Limb (tissue), 2 donors: ENCODE data around the gene TMPRSS9.
A peak's percentile ranks its signal among the peaks of the same experiment; 100 is the strongest.

ENCODE experiments used
- DNase-seq, 2 donors: peaks; one replicate each; pipeline ENCODE4 v3.0.0-alpha.2; 2016; ENCODE audit errors: extremely low spot score in 2 of 2

Gene TMPRSS9

DNA sequence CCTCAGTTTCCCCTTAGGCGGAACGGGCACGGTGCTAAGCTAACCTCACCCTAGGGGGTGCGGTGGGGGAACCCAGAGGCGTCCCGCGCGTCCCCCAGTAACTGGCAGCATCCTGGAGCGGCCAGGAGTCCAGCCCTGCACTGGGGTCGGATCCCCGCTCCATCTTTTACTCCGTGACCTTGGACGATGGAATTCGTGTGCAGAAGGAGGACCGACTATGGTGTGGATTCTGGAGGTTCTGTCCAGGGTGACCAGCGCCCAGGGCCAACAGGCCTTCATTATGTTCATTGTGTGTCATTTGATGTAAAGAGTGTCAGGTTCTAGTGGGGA is 31.0 kb upstream of the TMPRSS9 start:
- no peak for DNase-seq

DNA sequence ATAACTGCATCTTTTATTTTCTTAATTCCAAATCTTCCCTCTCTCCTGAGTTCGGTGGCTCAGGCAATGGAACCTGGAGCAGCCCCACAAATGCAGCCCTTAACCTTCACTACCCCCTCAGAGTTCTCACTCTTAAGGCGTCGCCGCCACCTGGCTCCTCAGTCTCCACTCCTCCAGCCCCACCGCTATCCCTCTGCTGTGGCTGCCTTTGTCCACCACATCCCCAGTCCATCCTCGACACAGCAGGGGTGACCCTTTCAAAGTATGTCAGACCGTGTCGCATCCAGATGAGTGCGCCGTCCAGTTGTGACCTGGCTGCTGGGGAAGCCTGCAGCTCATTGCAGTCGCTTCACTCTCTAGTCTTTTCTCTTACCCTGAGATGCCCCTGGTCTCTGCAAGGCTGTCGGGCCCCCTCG is 30.6 kb upstream of the TMPRSS9 start:
- DNase-seq: no peak

DNA sequence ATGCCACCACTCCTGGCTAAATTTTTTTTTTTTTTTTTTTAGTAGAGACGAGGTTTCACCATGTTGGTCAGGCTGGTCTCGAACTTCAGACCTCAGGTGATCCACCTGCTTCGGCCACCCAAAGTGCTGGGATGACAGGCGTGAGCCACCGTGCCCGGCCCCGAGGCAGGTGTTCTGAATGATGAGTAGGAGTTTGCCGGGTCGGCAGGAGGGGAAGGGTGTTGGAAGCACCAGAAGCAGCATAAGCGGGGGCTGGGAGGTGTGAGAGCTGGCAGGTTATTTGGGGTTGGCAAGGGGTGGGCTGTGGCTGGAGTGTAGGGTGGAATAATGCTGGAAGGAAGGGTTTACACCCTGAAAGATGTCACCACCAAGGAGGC is 29.8 kb upstream of the TMPRSS9 start:
- DNase-seq: no peak

DNA sequence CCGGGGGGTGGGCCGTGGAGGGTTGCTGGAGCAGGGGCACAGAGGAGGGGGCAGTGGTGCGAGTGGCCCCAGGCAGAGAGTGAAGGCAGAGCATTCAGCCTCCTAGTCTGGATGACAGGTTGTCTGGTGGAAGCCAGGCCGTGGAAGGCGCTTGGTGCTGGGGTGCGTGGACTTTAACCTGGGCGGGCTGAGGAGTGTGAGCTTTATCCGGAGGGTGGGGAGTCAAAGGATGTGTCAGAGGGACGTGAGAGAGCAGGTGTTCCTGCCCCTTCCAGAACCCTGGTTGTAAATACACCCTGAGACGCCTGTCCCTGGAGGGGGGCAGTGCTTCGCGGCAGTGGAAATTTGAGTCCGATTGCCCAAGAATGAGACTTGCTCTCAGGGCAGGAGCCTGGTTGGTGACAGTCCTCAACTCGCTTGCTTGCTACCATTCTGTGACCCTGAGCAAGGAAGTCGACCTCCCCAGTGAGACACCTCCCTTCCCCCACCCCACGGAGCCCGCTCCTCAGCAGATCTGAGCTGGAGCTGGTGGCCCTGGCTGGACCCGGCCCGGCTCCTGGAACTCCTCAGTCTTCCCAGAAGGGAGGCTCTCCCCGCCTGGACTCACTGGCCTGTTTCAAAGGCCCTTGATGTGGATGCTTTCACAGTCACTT is 29.3 kb upstream of the TMPRSS9 start:
- DNase-seq: no peak

DNA sequence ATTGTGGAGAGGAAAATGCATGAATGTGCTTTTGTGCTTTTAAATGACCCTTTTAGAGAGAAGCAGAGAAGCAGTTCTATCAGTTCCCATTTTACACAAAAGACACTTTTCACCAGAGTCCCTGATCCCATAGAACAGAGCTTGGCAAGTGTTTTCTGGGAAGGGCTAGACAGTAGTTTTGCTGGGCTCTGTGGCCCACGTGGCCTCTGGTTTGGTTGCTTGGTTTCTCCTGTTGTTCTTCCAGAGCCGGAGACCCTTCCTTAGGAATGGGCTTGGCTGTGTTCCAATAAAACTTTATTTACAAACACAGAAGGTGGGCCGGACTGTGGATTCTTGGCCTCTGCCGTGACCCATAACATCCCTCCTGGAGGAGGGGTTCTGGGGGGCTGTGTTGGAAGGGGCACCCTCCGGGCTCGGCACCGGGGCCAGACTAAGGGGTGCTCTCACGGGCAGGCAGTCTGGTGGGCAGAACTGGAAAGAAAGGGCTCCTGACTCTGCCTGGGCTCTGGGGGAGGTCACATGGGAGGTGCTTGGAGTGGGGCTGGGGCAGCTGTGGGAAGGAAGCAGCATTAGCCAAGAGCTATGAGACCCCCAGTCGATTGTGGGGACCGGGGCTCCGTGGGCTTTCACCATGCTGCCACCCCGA is 28.3 kb upstream of the TMPRSS9 start:
- no peak for DNase-seq

DNA sequence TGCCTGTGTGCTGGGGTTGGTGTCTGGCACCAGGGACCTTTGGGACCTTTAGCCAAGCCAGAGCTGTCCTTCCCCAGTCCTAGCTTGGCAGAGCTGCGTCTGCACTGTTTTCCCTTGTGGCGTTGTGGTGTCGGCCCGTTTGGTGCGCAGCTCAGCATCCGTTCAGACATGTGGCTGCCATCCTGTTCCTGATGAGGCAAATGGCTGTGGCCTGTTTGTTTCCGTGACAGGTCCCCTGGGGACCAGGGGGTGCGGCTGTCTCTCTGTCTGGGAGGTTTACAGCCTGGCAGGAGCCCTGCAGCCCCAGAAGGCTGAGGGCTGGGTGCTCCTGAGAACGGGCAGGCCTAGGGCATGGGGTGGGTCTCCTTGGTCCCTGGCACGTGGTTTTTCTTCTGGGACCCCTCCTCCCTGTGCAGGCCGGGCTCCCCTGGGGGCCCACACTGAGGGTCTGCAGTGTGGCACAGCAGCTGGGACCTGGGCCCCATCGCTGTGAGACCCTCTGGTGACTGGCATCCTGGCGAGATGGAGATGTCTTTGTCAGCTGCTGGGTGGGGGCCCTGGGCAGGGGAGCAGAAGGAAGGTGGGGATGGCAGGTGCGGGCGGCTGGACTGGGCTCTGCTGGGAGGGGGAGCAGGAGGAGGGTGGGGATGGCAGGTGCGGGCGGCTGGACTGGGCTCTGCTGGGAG is 27.6 kb upstream of the TMPRSS9 start:
- DNase-seq: peak in 1 of 2 donors; percentile 55

DNA sequence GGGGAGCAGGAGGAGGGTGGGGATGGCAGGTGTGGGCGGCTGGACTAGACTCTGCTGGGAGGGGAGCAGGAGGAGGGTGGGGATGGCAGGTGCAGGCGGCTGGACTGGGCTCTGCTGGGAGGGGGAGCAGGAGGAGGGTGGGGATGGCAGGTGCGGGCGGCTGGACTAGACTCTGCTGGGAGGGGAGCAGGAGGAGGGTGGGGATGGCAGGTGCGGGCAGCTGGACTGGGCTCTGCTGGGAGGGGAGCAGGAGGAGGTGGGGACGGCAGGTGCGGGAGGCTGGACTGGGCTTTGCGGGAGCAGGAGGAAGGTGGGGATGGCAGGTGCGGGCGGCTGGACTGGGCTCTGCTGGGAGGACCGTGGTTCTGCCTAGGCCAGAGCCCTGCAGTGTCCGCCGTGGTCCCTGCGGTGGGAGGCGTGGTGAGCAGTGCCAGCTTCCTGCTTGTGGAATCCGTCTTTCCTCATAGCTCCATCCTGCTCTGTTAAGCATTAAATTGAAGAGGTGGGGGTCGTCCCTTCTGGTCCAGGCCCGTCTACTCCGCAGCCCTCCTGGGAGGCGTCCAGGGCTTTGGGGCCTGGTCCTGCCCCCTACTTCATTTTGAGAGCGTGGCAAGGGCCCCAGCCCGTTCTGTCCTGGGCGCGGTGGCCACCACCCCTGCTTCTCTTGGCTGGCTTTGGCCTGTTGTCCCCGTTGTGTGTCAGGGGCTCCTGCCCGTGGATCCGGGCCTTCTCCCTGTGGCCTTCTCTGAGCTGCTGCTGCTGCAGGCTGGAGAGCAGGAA is 26.8 kb upstream of the TMPRSS9 start:
- DNase-seq: peak in 1 of 2 donors; percentile 66

DNA sequence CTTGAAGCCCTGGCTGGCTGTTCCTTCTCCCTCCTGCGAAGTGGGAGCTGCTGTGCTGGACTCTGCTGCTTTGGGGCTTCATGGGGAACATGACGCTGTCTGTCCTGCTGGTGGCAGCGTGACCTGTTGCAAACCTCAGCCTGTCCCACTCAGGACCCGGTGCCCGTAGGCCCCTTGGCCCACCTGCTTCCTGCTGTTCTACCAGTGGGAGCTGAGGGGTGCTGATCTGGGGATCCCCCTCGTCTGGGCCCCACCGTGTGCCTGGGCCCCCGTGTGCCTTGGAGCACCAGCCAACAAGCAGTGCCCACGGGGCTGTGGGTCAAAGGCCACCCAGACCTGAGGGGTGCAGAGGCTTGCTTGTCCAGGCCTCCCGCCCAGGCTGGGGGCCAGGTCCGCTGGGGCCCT is 26.3 kb upstream of the TMPRSS9 start:
- no peak for DNase-seq

DNA sequence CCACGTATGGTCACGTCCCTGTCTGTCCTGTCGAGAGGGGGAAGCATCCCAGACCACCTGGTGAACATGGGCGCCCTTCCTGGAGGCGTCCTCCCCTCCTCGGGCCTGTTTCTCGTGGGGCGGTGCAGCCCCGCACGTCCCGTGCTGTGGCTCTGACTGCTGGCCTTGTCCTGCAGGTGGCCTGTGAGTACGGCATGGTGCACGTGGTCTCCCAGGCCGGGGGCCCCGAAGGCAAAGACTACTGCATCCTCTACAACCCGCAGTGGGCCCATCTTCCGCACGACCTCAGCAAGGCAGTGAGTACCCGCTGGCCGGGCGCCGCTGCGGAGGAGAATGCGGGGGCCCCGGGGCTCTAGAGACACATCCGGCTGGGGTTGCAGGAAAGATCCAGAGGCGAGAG is 25.6 kb upstream of the TMPRSS9 start:
- DNase-seq: no peak

DNA sequence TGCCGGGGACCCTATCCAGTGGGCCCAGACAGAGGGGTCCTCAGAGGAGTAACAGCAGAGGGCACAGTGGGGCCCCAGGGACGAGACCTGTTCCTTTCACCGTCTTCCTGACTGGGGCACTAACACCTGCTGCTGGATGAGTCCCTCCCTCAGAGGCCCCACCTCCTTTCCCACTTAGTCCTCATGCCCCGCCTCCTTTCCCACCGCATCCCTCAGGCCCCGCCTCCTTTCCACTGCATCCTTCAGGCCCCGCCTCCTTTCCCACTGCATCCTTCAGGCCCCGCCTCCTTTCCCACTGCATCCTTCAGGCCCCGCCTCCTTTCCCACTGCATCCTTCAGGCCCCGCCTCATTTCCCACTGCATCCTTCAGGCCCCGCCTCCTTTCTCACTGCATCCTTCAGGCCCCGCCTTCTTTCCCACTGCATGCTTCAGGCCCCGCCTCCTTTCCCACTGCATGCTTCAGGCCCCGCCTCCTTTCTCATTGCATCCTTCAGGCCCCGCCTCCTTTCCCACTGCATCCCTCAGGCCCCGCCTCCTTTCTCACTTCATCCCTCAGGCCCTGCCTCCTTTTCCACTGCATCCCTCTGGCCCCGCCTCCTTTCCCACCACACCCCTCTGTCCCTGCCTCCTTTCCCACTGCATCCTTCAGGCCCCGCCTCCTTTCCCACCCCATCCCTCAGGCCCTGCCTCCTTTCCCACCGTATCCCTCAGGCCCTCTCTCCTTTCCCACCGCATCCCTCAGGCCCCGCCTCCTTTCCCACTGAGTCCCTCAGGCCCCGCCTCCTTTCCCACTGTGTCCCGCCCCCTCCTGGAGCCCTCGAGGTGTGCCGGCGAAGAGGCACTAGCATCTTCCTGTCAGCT is 24.8 kb upstream of the TMPRSS9 start:
- DNase-seq: no peak

DNA sequence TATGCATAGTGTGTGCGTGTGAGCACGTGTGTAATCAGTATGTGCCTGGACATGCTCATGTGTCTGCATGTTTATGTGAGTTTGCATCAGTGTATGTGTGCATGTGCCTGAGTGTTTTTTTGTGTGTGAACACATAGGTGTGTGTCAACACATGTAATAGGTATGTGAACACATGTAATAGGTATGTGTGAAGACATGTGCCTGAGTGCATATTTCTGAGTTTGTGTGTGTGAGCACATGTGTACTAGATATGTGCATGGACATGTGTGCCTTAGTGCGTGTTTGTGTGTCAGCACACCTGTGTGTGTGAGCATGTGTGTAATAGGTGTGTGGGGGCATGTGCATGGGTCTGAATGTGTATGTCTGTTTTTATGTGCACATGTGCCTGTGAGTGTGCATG is 24.2 kb upstream of the TMPRSS9 start:
- DNase-seq: no peak

DNA sequence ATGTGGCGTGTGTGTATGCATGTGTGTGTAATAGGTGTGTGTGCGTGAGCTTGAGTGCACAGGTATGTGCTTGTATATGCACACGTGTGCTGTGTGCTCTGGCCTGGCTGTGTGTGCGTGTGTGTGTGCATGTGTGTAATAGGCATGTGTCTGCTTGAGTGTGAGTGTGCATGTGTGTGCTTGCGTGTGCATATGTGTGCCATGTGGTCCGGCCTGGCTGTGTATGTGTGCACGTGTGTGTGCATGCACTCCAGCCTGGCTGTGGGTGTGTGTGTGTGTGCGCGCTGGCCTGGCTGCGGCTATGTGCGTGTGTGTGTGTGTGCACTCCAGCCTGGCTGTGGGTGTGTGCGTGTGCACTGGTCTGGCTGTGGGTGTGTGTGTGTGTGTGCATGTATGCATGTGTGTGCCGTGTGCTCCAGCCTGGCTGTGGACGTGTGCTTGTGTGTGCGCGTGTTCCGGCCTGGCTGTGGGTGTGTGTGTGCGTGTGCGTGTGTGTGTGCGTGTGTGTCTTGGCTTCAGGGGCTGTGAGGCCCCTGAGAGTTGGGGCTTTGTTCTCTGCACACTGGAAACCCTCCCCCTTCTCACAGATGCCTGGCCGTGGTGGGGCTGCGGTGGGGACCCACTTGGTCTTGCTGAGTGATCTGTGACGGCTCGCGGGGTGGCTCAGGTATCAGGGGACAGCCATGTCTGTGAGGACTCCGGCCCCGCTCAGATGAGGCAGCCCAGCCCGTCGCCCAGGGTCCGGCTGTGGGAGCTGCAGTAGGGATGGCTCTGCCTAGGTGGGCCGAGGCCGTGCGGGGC is 23.3 kb upstream of the TMPRSS9 start:
- peak in 1 of 2 donors; percentile 47 for DNase-seq

DNA sequence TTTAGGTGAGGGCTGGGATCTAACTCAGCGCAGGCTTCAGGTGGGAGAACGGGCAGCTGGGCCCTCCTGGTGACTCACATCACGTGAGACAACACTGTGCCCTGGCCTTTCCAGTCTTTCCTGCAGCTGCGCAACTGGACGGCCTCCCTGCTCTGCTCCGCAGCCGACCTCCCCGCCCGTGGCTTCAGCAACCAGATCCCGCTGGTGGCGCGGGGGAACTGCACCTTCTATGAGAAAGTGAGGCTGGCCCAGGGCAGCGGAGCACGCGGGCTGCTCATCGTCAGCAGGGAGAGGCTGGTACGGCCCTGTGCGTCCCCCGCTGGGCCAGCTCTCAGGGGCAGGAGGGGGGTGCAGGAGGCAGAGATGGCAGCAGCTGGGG is 22.7 kb upstream of the TMPRSS9 start:
- peak; percentile 59 to 76 for DNase-seq

DNA sequence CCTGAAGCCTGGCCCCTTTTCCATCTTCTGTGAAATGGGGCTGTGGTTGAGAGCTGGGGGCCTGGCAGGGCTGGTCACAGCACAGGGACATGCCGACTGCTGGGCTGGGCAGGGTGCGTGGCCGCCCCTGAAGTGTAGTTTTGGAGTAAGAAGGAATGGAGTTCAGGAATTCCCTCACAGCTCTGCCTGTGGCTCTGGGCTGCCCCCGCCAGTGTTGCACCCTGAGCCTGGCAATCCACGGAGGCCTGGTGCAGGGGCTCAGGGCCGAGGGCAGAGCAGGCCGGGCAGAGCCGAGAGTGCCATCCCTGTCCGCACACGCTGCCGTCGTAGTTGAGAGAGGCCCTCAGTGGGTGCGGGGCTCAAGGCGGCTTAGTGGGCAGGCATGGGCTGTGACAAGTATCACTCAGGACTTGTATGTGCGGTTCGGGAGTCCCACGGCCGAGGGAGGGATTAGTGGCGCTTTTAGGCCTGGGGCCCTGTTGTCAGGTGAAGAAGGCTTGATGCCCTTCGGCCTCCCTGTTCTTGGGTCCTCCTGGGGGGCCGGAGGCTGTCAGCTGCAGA is 21.9 kb upstream of the TMPRSS9 start:
- no peak for DNase-seq

DNA sequence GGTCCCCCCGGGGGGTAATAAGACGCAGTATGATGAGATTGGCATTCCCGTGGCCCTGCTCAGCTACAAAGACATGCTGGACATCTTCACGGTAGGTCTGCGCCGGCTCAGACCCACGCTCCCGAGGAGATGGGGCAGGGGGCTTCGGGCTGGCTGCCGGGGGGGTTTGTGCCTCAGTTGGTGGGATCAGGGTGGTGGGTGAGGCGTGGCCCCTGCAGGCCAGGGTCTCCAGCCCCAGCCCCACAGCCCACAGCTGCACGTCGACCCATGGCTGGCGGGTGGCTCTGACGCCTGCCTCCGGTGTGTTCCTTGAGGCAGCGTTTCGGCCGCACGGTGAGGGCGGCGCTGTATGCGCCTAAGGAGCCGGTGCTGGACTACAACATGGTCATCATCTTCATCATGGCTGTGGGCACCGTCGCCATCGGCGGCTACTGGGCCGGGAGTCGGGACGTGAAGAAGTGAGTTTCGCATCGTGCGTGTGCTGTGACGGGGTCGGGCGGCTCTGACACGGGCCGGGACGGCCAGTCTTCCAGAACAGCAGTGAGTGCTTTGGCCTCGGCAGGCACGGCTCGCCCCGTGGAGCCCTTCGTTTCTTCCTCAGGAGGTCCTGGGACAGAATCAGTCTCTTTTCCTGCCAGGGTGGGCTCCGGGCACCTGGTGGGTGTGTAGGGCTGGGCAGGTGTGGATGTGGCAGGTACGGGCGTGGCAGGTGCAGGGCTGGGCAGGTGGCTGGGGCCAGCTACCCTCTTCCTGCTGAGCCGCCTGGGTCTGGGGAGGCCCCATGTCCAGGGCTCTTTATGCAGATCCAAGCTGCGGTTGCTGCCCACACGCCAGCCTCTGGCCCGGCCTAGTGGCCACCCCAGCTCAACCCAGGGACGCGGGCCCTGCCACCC is 21.1 kb upstream of the TMPRSS9 start:
- no peak for DNase-seq

DNA sequence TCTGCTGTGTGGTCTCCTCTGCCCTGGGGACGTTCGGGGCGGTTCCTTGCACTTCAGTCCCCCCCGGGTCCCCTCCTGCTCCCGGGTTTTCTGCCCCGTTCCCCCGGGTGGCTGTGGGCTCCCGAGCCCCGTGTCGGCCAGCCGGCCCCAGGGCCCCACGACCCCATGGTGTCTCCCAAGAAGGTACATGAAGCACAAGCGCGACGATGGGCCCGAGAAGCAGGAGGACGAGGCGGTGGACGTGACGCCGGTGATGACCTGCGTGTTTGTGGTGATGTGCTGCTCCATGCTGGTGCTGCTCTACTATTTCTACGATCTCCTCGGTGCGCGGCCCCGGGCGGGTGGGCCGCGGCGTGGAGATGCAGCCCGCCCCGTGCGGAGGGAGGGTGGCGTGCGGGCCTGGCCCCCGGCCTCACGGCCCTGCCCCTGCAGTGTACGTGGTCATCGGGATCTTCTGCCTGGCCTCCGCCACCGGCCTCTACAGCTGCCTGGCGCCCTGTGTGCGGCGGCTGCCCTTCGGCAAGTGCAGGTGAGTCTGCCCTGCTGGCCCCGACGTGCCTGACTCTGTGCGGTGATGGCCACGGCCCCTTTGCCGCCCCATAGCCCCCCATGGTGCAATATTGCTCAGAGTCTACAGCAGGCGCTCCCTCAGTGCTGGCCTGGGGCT is 20.3 kb upstream of the TMPRSS9 start:
- no peak for DNase-seq

DNA sequence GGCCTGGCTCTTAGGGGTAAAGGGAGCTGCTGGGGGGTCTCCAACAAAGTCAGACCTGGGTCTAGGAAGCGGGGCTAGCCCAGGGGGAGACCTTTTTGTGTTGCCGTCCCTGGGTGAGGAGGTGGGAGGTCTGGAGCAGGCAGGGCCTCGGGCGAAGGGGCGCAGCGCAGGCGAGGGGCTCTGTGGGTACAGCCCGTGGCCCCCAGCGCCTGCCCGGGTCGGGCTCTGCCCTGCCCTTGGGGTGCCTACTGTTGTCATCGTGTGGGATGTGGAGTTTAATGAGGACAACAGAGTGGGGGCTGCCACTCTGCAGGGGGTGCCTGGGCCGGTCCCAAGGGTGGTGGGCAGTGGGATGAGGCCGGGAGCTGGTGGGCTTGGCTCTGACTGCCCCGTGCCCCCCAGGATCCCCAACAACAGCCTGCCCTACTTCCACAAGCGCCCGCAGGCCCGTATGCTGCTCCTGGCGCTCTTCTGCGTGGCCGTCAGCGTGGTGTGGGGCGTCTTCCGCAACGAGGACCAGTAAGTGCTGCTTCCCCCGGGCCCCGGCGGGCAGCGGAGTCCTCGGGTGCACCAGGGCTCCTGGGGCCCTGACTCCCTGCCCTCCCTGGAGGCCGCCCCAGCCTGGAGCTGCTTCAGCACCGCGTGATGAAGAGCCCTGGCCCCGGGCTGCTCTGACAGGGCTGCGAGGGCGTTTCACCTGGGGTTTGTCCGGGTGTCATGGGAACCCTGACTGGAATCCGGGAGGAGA is 19.4 kb upstream of the TMPRSS9 start:
- DNase-seq: no peak

DNA sequence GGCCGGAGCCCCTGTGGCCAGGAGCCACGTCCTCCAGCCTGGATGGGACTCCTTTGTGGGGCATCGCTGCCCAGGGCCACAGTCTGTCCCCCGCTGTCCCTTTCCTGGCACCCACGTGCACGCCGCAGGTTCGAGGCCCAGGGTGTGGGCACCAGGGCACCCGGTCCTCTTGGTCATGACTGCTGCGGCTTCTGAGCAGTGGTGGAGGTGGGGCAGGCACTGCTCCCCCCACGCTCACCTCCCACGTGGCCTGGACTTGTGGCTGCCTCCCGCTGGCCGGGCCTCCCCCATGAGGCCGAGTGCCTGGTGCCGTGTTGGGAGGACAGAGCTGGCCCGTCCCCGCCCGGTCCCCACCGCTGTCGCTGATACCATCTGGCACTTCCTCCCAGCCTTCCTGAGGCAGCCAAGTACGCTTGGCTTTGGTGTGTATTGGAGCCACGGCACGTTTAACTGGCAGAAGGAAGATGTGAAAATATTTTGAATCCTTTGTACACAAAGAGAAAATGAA is 18.8 kb upstream of the TMPRSS9 start:
- no peak for DNase-seq
